Panc1 (cell line): Measurements from ENCODE around the gene XBP1. TPM values are rescaled to one million over a fixed set of nuclear protein-coding genes. Genes with fewer than 3 reads are reported as not detected.

Experiments
- ATAC-seq: fragments of 200-7000 bp; cut with Tn5 transposase; 2 replicates; pipeline ENCODE4 v1.9.1; 2020; ENCODE audit warnings: mild to moderate bottlenecking, moderate library complexity
- BruUV-seq: library from RNA; stranded (reverse); fragments of 400-500 nt; replicated peaks from 2 replicates; lab custom pipeline; 2021; lab: Mats Ljungman, UMichigan
- CTCF ChIA-PET: fragments of 300-600 bp; sonication (Branson Sonifier 250); formaldehyde crosslinking; loops from one replicate; lab custom pipeline; 2022; ENCODE audit warnings: antibody characterized with exemption; lab: Charles Lee
- POLR2A ChIA-PET: fragments of 300-600 bp; sonication (Branson Sonifier 250); formaldehyde crosslinking; loops from one replicate; lab custom pipeline; 2022; ENCODE audit warnings: antibody characterized with exemption; lab: Charles Lee
- DNase-seq: peaks from one replicate; pipeline ENCODE4 v3.0.0-alpha.2; 2010; ENCODE audit warnings: low read depth, low spot score
- H3K27ac ChIP-seq: 2 replicates; pipeline ENCODE4 v1.5.1; 2011; ENCODE audit warnings: mild to moderate bottlenecking, low read length, inconsistent platforms
- H3K27me3 ChIP-seq: fragments of 200-500 bp; sonication (Bioruptor generic); 2 replicates; pipeline ENCODE4 v1.6.0; 2014; ENCODE audit warnings: low read length, inconsistent platforms; ENCODE audit not compliant: control insufficient read depth, insufficient read depth
- H3K36me3 ChIP-seq: fragments of 200-500 bp; sonication (Bioruptor generic); 2 replicates; pipeline ENCODE4 v1.5.1; 2014; ENCODE audit warnings: inconsistent platforms, mild to moderate bottlenecking, low read length, moderate library complexity; ENCODE audit not compliant: control insufficient read depth, insufficient read depth
- H3K4me1 ChIP-seq: 2 replicates; pipeline ENCODE4 v1.5.1; 2011; ENCODE audit warnings: inconsistent platforms, mild to moderate bottlenecking, low read length, moderate library complexity; ENCODE audit not compliant: control insufficient read depth, insufficient read depth
- H3K4me3 ChIP-seq, 2 experiments: 2 replicates each; pipeline ENCODE4 v1.5.1; 2011 to 2012; ENCODE audit warnings: low read depth in 2 of 2, low read length in 2 of 2, mild to moderate bottlenecking in 2 of 2, inconsistent platforms in 1 of 2, moderate library complexity in 1 of 2
- H3K9me3 ChIP-seq: fragments of 200-500 bp; sonication (Bioruptor generic); 2 replicates; pipeline ENCODE4 v1.5.1; 2014; ENCODE audit warnings: low read depth, mild to moderate bottlenecking, inconsistent platforms, low read length, moderate library complexity; ENCODE audit not compliant: control insufficient read depth, insufficient read depth
- CTCF ChIP-seq: fragments of 450-650 bp; IDR thresholded peaks from 2 replicates; pipeline ENCODE4 v1.5.1; 2017; ENCODE audit warnings: mild to moderate bottlenecking
- POLR2AphosphoS5 ChIP-seq: IDR thresholded peaks from 2 replicates; pipeline ENCODE4 v1.6.1; 2012; ENCODE audit warnings: mild to moderate bottlenecking, low read depth, low read length, moderate library complexity
- REST ChIP-seq, 2 experiments: IDR thresholded peaks; 2 replicates each; pipeline ENCODE4 v1.6.1; 2011 to 2012; ENCODE audit warnings: low read depth in 2 of 2, control low read depth in 1 of 2, low read length in 1 of 2, mild to moderate bottlenecking in 1 of 2, moderate library complexity in 1 of 2; ENCODE audit not compliant: insufficient read depth in 1 of 2
- SIN3A ChIP-seq: IDR thresholded peaks from 2 replicates; pipeline ENCODE4 v1.6.1; 2012; ENCODE audit warnings: low read depth, mild to moderate bottlenecking, low read length, moderate library complexity, borderline replicate concordance; ENCODE audit not compliant: insufficient read depth
- TCF7L2 ChIP-seq: IDR thresholded peaks from 2 replicates; pipeline ENCODE4 v1.6.1; 2011; ENCODE audit warnings: mild to moderate bottlenecking, low read depth, low read length, inconsistent platforms
- in situ Hi-C: cut with HindIII; loops from 2 replicates; pipeline ENCODE4 v1.10.0; 2016; ENCODE audit warnings: low sequenced_read_pairs, low pct_unique_long_range_greater_than_20kb
- intact Hi-C: fragments of 100-400 bp; cut with micrococcal nuclease; formaldehyde crosslinking; loops from one replicate; pipeline ENCODE4 v1.10.0; 2022; ENCODE audit not compliant: unreplicated experiment
- total RNA-seq: library from RNA; stranded (reverse); gene quantifications from one replicate; pipeline ENCODE4 v1.2.1, GENCODE V29; 2021; ENCODE audit not compliant: unreplicated experiment

Gene XBP1
- total RNA-seq, 1 experiment from 2014 or later: 48.8 TPM

- no peaks in the 10 kb centered on the region for H3K36me3 ChIP-seq
- no peak overlapping the region for H3K27ac ChIP-seq
- H3K4me3 ChIP-seq: no peak overlapping the region
- POLR2A ChIA-PET: no interaction called here
- no peaks in the 10 kb centered on the region for H3K9me3 ChIP-seq
- DNase-seq: no peak
- no TSS peak for BruUV-seq
- in situ Hi-C loops (no loop called here), intact Hi-C loops (no loop called here)
- TF ChIP-seq POLR2AphosphoS5 (no peak), REST (IDR thresholded peaks at IDR 0.05; ENCODE audit: insufficient read depth in 1 of 2, low read depth in 2 of 2, low read length in 1 of 2) (no peak), SIN3A (no peak), CTCF (no peak), TCF7L2 (no peak)
- CTCF ChIA-PET: interaction anchor here (0.7 kb wide), 1 partner anchor 219 kb away, joined by 3 read pairs; no protein-coding TSS in a partner anchor
- no peaks in the 10 kb centered on the region for H3K27me3 ChIP-seq
- no peak for ATAC-seq
- H3K4me1 ChIP-seq: no peaks in the 10 kb centered on the region
These were observed 20.5 kb upstream of the XBP1 start for GRCh38 chr22:28820885-28821284.

GRCh38 chr22:28819253-28820096 is 19.1 kb upstream of the XBP1 start:
- H3K4me1 ChIP-seq: no peaks in the 10 kb centered on the region
- no peaks in the 10 kb centered on the region for H3K36me3 ChIP-seq
- TF ChIP-seq SIN3A (no peak), TCF7L2 (no peak), REST (IDR thresholded peaks at IDR 0.05; ENCODE audit: insufficient read depth in 1 of 2, low read depth in 2 of 2, low read length in 1 of 2) (no peak), CTCF (no peak), POLR2AphosphoS5 (no peak)
- ATAC-seq (no peak), DNase-seq (no peak)
- CTCF ChIA-PET: no interaction called here
- no peak overlapping the region for H3K4me3 ChIP-seq
- H3K9me3 ChIP-seq: no peaks in the 10 kb centered on the region
- in situ Hi-C loops: no loop called here
- intact Hi-C loops: no loop called here
- BruUV-seq: no TSS peak
- H3K27ac ChIP-seq: no peak overlapping the region
- POLR2A ChIA-PET: interaction anchor here (1.1 kb wide), 1 partner anchor 19 kb away, joined by 5 read pairs; the partner anchor contains the start of gene XBP1
- no peaks in the 10 kb centered on the region for H3K27me3 ChIP-seq
